ENCODE measurements around the gene GPR62. TPM values are rescaled to one million over a fixed set of nuclear protein-coding genes. Genes with fewer than 3 reads are reported as not detected.

GPR62 gene
- total and polyA plus RNA-seq, 2 experiments from 2014 or later, result 0.10 to 0.38 TPM

- no peak overlapping the region for H3K27ac ChIP-seq (ENCODE audit: low read depth)
- no peaks in the 10 kb centered on the region for H3K9me2 ChIP-seq (ENCODE audit: insufficient read depth)
- no peak overlapping the region for H3K4me2 ChIP-seq
- H3K27me3 Mint-ChIP-seq (ENCODE audit: insufficient read depth, low read depth, poor library complexity), result peaks cover 48% of the 10 kb centered on the region
- no peaks in the 10 kb centered on the region for H3K79me2 ChIP-seq (replicated peaks; ENCODE audit: insufficient read depth)
- H3K4me1 ChIP-seq (ENCODE audit: insufficient read depth), result no peaks in the 10 kb centered on the region; the same call in 1 of the 2 replicates
- TF ChIP-seq POLR2AphosphoS5 (IDR thresholded peaks at IDR 0.05; ENCODE audit: low read depth) (no peak), EZH2phosphoT487 (IDR thresholded peaks at IDR 0.05; ENCODE audit: unreplicated experiment) (no peak), NANOG (IDR thresholded peaks at IDR 0.05; ENCODE audit: borderline replicate concordance) (no peak), EZH2 (IDR thresholded peaks at IDR 0.05; ENCODE audit: low read depth, unreplicated experiment) (no peak), ZNF462 (CRISPR knock-in tag; IDR thresholded peaks at IDR 0.05) (no peak), JUNB (IDR thresholded peaks at IDR 0.05; ENCODE audit: unreplicated experiment) (no peak), STAT1 (IDR thresholded peaks at IDR 0.05; ENCODE audit: unreplicated experiment) (no peak), ZNF114 (CRISPR knock-in tag; IDR thresholded peaks at IDR 0.05) (no peak), ETS1 (IDR thresholded peaks at IDR 0.05) (no peak), CREB1 (CRISPR knock-in tag; IDR thresholded peaks at IDR 0.05; ENCODE audit: low read depth) (no peak), ZNF331 (CRISPR knock-in tag; IDR thresholded peaks at IDR 0.05; ENCODE audit: low read depth) (no peak), CTCF (conservative IDR thresholded peaks at IDR 0.05; ENCODE audit: low read depth in 2 of 2) (no peak)
- TF ChIP-seq, protein P1, sequence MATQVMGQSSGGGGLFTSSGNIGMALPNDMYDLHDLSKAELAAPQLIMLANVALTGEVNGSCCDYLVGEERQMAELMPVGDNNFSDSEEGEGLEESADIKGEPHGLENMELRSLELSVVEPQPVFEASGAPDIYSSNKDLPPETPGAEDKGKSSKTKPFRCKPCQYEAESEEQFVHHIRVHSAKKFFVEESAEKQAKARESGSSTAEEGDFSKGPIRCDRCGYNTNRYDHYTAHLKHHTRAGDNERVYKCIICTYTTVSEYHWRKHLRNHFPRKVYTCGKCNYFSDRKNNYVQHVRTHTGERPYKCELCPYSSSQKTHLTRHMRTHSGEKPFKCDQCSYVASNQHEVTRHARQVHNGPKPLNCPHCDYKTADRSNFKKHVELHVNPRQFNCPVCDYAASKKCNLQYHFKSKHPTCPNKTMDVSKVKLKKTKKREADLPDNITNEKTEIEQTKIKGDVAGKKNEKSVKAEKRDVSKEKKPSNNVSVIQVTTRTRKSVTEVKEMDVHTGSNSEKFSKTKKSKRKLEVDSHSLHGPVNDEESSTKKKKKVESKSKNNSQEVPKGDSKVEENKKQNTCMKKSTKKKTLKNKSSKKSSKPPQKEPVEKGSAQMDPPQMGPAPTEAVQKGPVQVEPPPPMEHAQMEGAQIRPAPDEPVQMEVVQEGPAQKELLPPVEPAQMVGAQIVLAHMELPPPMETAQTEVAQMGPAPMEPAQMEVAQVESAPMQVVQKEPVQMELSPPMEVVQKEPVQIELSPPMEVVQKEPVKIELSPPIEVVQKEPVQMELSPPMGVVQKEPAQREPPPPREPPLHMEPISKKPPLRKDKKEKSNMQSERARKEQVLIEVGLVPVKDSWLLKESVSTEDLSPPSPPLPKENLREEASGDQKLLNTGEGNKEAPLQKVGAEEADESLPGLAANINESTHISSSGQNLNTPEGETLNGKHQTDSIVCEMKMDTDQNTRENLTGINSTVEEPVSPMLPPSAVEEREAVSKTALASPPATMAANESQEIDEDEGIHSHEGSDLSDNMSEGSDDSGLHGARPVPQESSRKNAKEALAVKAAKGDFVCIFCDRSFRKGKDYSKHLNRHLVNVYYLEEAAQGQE (IDR thresholded peaks at IDR 0.05; ENCODE audit: unreplicated experiment), result no peak
- H3K36me3 ChIP-seq (ENCODE audit: insufficient read depth), result no peaks in the 10 kb centered on the region
- H3K4me1 Mint-ChIP-seq, result peaks cover 2% of the 10 kb centered on the region; the same call in 2 of the 3 replicates
- peaks cover 60% of the 10 kb centered on the region for H3K27me3 ChIP-seq (ENCODE audit: insufficient read depth)
- peaks cover 3% of the 10 kb centered on the region; the same call in 1 of the 3 replicates for H3K36me3 Mint-ChIP-seq (ENCODE audit: low read depth)
- H3K9me3 Mint-ChIP-seq, result no peaks in the 10 kb centered on the region
- H3F3A ChIP-seq (replicated peaks; ENCODE audit: low read depth), result 0 out of 2 replicates have a peak, but pooled peaks cover 5% of the 10 kb centered on the region
- H4K20me1 ChIP-seq (replicated peaks; ENCODE audit: insufficient read depth), result no peaks in the 10 kb centered on the region; the same call in 1 of the 2 replicates
- no peak overlapping the region for H3K4me3 ChIP-seq
- no peak overlapping the region for H3K27ac Mint-ChIP-seq
- ATAC-seq (no peak), DNase-seq (ENCODE audit: low spot score) (no peak)
- no peak overlapping the region for H2AFZ ChIP-seq
- no peak overlapping the region; the same call in 2 of the 3 replicates for H3K4me3 Mint-ChIP-seq
These were observed 1.1 kb upstream of the GPR62 start for GRCh38 chr3:51954105-51954504.
